DMS 273 (cell line): ENCODE results near the gene CCR8.

ENCODE experiments used
- DNase-seq: peaks from one replicate; lab custom pipeline; 2025; ENCODE audit not compliant: unreplicated experiment; lab: John Stamatoyannopoulos, UW

Gene CCR8, protein sequence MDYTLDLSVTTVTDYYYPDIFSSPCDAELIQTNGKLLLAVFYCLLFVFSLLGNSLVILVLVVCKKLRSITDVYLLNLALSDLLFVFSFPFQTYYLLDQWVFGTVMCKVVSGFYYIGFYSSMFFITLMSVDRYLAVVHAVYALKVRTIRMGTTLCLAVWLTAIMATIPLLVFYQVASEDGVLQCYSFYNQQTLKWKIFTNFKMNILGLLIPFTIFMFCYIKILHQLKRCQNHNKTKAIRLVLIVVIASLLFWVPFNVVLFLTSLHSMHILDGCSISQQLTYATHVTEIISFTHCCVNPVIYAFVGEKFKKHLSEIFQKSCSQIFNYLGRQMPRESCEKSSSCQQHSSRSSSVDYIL

GRCh38 chr3:39329493-39329892 lies at the start of gene CCR8:
TSS of gene CCR8 (plus strand) at chr3:39329709. CDS start at chr3:39332332, 2,623 bp downstream.
- no peak for DNase-seq

DNA sequence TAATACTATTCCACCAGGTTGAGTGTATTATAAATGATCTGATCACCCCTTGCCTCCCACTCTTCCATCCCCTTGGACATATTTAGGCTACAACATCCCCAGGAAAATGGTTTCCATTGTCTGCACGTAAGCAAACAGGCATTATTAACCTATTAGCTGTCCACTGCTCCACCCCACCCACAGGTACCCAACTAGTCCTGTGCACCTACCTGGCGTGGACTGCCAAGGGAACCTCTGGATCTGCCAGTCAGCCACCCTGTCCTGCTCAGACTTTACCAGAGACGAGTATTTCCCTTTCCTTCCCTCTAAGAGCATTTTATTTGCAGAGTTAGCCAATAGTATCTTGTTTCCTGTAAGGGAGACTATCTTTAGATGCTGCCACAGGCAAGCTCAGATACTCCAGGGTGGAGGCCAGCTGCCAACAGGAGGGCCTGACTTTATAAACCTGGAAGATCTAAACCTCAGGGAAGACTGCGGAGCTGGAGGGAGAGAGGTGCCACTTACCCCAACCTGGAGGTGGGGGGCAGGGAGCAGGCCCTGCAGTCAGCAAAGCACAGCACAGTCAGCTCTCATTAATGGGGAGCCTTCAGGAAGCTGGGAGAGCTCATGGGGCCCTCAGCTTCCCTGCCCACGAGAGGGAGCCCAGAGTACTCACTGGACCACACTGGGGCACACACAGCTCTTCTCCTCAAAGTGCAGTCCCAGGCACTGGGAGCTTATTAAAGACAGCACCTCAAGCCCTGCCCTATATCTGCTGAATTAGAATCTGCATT lies 49.6 kb upstream of the CCR8 start, which contains the start of gene CX3CR1:
TSS of gene CX3CR1 (minus strand) at position 292 of the 773 bp plus-strand sequence. CDS start 13,527 bp downstream, outside the sequence.
- no peak for DNase-seq

GRCh38 chr3:39280571-39280970 lies 48.9 kb upstream of the CCR8 start:
- no peak for DNase-seq

DNA sequence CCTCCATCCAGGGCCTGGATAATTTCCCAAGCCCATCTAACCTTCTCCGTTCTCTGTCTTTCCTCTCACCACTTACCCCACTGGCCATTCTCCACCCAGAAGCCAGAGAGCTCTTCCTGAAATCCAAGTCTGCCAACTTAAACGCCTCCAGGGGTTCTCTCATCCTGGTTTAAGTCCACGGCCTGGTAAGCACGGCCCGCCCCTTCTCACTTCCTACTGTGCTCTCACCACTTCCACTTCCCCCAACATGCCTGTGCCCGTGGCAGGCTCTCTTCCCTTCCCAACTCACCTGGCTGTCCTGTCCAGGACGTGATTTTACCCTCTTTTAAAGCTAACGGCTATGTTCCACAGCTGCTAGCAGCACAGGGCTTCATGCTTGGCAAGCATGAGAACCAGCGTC lies 48.0 kb upstream of the CCR8 start:
- no peak for DNase-seq

- no peak for DNase-seq
These were observed 47.5 kb upstream of the CCR8 start for GRCh38 chr3:39282057-39282456.

GRCh38 chr3:39284457-39284881 lies 45.0 kb upstream of the CCR8 start:
- DNase-seq: no peak

GRCh38 chr3:39285332-39285731 lies 44.2 kb upstream of the CCR8 start:
- DNase-seq: no peak

DNA sequence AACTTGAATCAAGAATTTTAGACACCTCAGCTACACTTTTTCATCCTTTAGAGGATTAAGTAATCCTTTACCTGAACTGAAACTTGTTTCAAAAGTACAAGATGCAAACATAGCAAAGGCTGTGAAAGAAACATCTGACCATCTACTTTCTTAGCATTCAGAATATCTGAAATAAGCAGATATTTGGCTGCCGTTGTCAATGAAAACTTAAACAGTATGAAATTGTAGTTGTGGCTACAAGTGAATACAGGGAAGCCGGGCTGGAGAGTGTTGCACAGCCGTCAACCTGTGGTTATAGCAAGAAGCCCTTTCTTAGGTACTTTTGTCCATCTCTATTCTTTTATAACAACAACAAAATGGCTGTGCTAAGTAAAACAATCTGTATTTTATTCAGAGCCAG lies 42.7 kb upstream of the CCR8 start:
- DNase-seq: no peak

- no peak for DNase-seq
These were observed 42.0 kb upstream of the CCR8 start for GRCh38 chr3:39287216-39288164.

DNA sequence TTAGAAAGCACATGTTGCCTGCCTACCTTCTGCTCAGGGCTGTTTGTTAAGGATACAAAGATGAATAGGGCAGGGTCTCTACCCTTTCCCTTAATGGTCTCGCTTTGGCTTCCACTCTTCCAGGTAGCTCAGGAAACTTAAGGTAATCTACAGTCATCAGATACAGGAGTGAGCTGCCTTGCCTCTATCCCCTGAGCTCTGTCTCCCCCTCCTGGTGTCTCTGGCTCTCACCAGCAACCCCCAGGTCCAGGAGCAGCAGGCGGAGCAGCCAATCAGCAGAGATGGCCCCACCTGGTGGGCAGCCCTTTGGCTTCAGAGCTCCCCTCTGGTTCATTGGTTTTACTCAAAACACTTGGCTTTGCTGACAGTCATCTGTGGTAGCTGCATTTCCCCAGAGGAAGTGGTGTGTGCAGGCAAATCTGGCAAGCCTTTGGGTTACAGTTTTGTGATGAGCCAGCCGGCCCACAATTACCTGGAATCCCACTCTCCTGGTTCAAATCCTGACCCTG lies 41.2 kb upstream of the CCR8 start:
- peak; percentile 85 for DNase-seq

DNA sequence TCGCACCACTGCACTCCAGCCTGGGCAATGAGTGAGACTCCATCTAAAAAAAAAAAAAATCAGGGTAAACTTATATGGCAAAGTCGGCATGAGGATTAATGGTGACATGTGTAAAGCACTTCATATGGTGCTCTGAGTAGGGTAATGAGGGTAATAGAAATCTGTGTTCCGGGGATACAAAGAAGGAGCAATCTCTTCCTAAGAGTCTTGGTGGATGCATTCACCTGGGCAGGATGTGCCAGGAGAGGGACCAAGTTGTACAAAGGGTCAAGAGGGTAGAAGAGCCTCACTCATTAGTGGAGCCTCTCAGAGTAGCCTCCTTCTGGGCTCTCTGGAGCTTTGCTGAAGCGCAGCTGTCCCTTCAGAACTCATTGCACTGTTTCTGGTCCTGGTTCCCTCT lies 40.4 kb upstream of the CCR8 start:
- DNase-seq: no peak

DNA sequence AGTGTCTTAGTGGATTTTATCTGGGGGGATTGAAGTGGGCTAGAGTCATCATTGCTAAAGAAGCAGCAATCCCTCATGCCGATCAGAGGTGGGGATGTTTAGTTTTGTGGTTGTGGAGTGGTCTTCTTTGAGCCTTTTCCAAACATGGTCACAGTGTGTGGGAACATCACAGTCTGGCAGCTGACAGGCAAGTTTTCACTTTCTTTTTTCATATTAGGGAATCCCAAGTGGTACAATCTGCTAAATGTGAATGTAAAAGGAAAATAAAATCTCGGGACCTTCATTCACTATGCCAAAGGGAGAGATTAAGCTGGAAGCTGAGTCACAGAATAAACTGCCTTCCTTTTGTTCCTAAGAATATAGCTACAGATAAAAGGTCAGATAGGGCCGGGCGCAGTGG lies 39.3 kb upstream of the CCR8 start:
- no peak for DNase-seq

DNA sequence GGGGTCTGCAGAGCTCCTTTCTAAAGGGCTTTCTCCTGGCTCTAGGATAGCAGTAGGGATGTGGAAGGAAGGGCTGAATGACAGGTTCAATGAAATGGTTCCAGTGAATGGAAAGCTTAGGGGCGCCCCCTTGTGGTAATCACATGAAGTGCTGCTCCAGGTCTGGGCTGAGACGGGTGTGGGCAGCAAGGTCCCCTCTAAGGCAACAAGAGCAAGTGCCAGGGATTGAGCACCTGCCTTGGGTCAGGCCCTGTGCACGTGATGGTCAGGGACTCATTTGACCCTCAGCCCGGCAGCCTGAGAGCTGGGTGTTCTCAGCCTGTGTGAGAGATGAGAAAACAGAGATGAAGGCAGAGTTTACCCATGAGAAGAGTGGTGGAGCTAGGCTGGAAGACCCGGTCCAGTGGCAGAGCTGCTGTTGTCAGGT lies 37.6 kb upstream of the CCR8 start:
- DNase-seq: peak; percentile 68

DNA sequence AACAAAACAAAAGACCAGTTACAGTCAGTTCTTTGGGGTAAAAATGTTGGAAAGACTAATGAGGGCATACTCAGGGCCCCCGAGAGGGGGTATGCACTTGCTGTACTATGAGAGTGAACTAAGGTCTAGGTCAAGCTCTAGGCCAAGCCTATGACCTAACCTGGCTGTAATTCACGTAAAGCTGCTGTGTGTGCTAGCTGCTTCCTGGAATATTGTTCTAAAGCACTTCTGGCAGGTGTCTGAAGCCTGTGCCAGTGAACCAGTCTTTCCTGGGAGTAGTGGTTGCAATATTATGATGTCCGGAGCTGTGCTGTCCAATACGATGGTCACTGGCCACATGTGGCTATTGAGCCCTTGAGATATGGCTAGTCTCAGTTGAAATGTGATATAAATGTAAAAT lies 36.5 kb upstream of the CCR8 start:
- no peak for DNase-seq

DNA sequence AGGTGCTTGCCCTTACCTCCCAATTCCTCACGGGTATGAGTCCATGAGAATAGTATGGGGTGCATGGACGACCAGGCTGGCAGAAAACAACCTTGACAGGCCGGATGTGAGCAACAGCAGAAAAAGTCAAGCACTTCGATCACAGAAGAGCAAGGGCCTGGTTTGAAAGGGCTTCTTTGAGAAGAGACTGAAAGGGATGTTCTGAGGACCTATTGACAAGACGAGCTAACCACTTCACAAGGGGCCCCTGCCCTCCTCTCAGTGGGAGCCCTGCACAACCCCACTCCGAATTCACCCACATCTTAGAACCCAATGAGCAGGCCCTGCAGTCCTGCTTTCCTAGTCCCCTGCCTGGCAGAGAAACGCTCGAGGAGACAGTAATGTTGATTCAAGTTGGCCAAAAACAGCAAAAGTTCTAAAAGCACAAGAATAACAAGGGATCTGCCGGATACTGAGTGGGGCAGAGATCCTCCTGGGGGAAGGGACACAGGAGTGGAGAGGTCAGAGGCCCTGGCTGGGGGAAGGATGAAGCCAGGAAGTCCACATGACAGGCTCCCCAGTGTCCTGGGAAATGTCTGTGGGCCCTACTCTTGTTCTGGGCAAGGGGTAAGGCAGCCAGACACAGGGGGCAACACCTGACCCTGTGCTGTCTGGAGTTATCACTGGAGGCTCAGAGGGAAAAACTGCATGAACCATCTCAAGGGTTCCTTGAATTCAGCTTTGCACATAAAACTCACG lies 34.9 kb upstream of the CCR8 start:
- no peak for DNase-seq

DNA sequence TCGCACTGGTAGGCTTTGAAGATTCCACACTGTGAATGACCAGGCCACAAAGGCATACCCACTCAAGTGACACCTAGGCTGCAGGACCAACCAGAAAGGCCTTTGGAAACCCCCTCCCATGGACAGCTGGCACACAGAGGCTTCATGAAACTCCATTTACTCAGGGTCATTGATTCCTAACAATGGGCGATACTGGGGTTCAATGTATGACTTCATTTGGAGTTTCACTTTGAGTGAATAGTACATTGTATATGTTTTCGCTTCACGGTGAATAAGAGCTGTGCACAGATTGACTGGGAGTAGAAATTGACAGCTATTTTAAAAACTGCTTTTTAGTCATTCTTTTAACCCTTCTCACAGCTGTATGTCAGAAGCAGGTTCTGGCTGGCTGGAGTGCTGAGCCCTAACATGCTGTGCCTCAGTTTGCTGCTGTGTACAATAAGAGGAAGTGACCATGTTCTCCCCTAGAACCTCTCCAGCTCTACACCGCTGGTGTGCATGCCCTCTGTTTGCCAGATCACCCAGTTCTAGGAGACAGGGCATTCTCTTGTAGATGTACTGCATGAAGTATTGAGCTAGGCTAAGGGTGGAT lies 34.2 kb upstream of the CCR8 start:
- DNase-seq: no peak

DNA sequence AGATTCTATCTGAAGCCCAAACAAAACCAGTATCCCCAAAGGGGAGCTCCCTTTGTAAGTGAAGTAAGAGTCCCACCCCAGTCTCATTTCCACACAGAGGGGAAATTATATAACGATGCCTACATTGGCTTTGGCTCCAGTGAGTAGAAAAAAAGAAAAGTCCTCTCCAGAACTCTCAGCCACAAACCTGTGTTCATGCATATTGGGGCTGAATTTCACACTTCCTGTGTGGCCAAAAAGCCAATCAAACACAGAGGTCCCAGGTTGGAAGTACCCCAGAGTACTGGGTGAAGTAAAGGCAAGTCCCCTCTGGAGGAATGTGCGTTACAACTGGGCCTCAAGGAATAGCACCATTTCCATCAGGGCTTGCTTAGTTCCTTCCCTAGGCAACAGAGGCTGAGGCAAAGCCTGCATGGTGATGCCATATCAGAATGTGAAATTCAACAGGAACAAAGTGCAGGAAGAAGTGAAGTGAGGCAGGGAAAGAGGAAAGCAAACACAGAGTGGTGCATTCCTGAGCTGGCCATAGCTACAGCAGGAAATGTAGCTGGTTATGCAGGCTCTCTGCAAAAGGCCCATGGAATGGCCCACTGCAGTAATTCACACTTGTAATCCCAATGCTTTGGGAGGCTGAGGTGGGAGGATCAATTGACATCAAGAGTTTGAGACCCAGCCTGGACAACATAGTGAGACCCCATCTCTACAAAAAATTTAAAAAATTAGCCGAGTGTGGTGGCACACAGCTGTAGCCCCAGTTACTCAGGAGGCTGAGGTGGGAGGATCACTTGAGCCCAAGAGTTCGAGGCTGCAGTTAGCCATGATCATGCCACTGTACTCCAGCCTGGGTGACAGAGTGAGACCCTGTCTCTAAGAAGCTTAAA lies 33.1 kb upstream of the CCR8 start:
- no peak for DNase-seq

DNA sequence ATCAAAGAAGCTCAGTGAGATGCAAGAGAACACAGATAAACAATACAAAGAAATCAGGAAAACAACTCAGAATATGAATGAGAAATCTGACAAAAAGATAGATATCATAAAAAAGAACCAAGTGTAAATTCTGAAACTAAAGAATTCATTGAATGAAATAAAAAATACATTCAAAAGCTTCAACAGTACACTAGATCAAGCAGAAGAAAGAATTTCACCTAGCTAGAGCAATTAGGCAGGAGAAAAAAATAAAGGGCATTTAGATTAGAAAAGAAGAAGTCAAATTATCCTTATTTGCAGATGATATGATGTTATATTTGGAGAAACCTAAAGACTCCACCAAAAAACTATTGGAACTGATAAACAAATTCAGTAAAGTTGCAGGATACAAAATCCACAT lies 30.2 kb upstream of the CCR8 start:
- DNase-seq: no peak

DNA sequence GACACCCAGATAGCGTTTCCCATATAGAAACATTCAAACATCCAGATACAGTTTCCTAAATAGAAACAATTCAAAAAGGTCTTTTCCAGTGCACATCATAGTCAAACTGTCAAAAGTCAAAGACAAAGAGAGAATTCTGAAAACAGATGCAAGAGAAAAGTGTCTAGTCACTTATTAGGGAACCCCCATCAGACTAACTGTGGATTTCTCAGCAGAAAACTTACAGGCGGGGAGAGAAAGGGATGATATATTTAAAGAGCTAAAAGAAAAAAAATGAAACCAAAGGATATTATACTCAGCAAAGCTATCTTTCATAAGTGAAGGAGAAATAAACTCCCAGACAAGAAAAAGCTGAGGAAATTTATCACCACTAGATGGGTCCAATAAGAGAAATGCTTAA lies 27.3 kb upstream of the CCR8 start:
- DNase-seq: no peak
